Activated CD8-positive, alpha-beta memory T cell treated with anti-CD3 and anti-CD28 coated beads, Interleukin-2, amount 50 U/mL, for 24 hours (primary cell): ENCODE results near the gene NODAL.
"Not testable (repeated sequence)": the region's sequence is repeated elsewhere in the genome, so short reads cannot be mapped to it uniquely, and the experiment has no call there.

ENCODE experiments used
- DNase-seq: peaks from one replicate; pipeline ENCODE4 v3.0.0-alpha.2; 2020; ENCODE audit errors: extremely low read depth

NODAL gene

DNA sequence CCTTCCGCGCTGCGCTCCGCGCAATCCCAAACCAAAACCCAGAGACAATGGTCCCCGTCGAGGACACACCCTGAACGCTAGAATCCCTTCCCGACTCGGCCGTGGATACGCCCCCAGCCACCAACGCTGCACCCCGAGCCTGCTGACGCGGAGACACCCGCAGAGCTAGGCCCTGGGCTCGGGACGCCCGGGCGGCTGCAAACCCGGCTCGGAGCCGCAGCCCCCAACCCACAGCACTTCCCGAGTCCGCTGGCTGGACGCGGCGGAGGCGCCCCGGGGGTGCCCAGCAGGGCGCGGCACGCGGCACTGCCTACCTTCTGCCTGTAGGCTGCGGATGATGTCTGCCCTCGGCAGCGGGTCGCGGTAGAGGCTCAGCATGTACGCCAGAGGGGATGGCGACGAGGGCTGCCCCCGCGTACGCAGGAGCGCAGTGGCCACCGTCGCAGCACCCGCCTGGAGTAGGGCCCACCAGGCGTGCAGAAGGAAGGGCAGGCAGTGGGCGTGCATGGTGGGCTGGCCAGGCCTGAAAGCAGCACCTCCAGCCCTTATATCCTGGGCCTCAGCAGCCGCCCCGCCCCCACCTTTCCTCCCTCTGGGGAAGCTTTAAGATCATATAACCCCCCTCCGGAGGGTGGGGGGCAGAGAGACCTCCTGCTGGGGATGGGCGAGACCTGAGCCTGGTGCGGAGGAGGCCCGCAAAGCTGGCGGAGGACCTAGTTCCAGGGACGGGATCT is at the start of gene NODAL:
Gene NODAL, minus strand, starts transcription at position 521 of the 734 bp plus-strand sequence. Its CDS starts 14 bp downstream, at position 507.
- DNase-seq = no peak

DNA sequence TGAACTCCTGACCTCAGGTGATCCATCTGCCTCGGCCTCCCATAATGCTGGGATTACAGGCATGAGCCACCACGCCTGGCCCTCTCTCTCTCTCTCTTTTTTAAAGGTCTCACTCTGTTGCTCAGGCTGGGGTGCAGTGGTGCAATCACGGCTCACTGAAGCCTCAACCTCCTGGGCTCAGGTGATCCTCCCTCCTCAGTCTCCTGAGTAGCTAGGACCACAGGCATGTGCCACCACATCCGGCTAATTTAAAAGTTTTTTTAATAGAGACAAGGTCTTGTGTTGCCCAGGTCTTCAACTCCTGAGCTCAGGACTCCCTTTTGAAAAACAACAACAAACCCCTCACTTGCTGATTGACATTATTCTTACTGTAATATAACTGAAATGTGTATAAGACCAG is 48.7 kb upstream of the NODAL start:
- DNase-seq = no peak

DNA sequence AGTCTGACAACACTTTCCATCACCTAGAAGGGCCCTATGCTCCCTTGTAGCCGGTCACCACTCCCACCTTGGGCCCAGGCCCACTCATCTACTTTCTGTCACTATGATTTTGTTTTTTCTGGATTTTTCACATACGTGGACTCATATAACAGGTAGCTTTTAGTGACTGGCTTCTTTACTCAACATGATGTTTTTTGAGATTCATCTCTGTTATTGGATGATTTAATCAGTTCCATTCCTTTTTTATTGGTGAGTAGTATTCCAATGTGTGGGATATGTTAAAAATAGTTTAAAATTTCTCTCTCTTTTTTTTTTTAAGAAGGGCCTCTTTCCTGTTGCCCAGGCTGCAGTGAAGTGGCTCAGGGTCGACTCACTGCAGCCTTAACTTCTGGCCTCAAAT is 46.3 kb upstream of the NODAL start:
- no peak for DNase-seq

DNA sequence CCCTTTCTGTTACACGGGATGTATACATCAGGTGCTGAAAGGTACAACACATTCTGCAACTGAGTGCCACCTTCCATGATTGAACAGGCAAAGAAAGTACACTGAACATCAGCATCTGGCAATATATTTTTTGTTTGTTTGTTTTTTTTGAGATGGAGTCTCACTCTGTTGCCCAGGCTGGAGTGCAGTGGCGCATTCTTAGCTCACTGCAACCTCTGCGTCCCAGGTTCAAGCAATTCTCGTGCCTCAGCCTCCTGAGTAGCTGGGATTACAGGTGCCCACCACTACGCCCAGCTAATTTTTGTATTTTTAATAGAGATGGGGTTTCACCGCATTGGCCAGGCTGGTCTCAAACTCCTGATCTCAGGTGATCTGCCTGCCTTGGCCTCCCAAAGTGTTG is 42.4 kb upstream of the NODAL start:
- not testable (repeated sequence) for DNase-seq

DNA sequence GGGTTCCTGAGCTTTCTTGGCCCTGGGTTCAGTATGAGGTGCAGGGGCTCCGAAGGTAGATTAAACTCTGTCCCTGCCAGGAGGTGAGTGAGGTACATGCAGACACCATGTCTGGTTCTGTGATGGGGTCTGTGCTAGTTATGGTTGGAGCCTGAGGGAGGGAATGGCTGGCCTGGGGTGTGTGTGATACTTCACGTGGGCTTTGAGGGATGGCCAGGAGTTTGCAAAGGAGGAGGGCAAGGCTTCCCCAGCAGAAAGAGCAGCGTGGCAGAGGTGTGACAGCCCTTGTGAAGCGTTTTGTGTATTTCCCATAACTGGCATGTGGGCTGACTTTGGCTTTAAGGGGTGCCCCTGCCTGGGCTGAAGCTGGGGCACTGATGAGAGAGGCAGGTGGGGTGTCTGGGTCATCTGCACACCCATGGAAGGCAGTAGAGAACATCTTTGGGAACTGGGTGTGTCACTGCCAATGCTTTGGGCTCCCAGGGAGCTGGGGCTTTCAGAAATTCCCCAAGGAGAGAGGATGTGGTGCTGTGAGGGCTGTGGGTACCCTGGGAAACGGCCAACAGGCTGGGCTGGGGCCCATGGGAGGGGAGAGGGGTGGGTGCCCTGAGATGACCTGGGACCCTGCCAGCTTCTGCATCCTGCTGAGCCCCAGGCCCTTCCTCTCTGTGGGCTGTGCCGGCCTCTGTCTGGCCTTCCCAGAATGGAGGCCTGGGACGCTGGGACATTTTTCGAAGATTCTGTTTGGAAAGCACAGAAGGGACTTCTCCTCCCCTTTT is 41.7 kb upstream of the NODAL start:
- DNase-seq = no peak

GRCh38 chr10:70481831-70482530 is 40.5 kb upstream of the NODAL start:
- no peak for DNase-seq

DNA sequence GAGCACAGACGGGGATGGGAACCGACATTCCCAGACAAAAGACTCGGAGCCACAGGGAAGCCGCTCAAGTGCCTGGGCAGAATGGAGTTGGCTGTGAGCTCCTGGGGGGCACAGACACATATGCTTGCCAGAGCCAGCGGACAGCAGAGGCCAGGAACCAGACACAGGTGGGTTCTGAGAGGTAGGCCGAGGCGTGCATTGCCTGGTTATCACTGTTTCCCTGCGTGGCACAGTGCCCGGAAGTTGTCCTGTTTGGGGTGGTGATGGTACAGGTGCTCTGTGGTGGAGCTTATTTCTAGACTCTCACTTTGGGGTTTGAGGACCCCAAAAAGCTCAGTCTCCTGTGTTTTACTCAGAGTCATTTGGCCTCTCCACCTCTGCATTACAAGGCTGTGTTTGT is 39.6 kb upstream of the NODAL start:
- DNase-seq = no peak

DNA sequence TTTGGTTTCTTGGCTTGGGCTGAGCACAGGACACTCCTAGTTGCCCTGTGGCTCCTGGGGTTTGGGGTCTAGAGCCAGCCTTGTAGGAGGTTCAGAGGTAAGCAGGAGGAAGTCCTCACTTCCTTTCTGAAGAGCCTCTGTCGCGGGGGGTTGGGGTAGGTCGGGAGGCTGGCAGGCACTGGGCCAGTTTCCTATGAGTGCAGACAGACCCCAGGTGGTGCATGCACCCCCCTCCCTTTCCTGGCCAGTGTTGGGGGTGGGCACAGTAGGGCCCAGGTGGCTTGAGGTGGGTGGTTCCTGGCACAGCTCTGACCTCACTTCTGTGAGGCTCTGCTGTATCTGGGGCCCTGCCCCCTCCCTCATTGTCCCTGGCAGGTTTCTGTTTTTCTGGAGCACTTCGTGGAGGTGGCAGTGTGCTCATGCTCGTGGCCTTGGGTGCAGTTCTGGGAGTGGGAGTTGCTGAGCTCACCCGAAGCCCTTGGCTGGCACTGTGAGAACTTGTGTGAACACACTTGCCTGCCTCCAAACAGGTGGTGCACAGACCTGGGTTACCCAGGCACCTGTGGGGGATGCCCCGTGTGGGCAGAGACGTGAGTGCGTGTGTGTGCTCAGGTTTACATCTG is 38.9 kb upstream of the NODAL start:
- DNase-seq = no peak

- DNase-seq = no peak
These were observed 38.3 kb upstream of the NODAL start for GRCh38 chr10:70479626-70480238.

DNA sequence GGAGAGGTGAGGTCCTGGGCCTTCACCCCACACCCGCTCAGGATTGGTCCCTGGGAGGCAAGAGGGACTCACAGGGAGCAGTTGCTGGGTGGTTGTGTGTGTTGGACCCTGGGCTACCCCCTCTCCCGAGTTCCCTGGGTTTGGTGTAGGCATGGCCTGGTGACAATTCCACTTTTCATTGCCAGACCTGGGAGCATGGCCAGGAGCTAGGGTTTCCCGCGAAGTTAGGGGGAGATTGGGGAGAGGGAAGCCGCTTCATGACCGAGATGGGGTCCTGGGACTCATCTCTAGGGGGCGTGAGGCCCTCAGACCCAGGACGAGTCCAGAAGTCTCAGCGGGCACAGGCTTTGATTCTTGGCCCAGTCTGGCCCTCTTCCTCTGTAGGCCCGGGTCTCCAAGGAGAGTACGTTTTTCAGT is 37.7 kb upstream of the NODAL start:
- DNase-seq = no peak

DNA sequence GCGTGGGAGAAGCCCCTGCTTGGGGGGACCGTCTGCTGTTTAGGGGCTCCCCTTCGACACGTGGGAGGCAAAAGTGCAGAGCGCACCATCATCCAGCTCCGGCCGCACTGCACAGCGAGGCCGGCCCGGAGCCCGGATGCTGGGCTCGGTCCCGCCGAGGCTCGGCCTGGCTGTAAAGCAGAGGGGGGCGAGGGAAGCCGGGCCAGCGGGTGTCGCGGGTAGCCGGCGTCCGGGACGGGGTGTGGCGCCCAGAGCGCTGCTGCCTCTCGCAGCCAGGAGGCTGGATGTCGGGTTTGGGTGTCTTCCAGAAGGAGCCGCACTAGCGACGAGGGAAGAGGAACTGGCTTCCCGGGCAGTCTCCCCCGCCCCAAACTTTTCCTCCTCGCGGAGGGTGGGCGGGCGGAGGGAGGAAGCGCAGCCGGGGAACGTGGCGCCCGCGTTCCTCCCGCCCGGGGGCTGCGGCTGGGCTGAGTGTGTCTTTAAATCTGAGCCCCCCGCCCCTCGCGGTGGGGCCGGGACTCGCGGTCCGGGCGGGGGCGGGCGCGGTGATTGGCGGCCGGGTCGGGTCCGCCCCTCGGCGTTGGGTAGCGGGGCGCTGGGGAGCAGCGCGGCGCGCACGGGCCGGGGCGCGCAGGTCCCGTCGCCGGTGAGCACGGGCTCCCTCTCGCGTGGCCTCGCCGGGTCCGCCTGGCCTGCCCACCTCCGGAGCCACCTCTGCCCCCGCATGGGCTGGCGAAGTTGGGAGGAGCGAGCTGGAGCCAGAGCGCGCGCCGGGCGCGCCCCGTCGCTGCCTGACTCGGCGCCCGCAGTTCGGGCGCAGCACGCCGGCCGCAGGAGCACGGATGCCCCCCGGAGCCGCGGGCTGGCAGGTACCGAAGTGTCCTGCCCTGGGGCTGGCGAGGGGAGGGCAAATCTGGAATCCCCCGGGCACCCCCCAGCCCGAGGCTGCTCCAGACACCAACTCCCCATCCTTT is 37.0 kb upstream of the NODAL start, which contains the start of gene PALD1:
Gene PALD1, plus strand, starts transcription at position 577 of the 974 bp plus-strand sequence. CDS start 47,185 bp downstream, outside the sequence.
- no peak for DNase-seq

- peak; percentile 44 for DNase-seq
These were observed 36.2 kb upstream of the NODAL start for GRCh38 chr10:70477661-70478162.

DNA sequence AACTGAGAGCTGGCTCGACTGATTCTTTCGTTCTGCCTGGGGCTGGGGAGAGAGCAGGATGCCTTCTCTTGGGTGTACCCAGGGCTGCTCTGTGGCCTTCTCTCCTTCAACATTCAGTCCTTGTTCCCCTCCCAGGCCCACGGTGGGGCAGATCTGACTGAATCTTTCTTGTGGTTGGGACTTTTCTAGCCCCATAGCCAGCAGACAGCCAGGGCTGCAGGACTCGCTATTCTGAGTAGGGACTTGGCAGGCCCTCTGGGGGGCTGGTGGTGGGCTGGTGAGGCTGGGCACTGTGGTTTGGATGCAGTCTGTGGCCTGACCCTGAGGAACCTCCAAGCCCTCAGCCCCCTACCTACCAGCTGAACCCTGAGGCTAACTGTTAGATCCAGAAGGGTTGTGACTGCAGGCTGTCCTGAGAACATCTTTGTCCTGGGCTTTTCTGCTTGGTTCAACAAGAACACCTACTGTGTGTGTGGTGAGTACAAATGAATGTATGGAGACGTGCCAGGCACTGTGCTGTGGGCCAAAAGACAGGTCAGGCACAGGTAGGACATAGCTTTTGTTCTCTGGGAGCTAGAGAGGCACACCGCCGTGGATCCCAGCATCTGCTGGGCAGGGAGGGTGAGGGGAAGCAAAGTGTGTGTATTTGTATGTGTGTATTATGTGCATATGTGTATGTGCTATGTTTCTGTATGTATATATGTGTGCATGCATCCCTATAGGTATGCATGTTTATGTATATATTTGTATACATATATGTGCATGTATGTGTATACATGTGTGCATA is 35.0 kb upstream of the NODAL start:
- no peak for DNase-seq

DNA sequence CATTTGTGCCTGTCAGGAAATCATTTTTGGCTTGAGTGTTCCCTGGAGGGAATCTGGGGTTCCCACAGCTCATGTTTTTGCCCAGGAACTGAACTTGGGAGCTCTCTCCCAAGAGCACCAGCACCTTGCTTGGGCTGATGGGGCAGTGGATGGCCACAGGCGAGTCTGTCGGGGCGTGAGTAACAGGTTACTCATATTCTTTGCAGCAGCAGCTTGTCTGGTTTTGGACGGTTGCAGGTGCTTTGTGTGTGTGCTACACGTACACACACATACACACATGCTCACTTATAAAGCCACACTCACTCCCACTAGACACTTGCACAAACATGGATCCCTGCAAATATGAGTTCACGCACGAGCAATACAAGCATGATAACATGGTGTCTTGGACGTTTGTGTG is 34.2 kb upstream of the NODAL start:
- DNase-seq = no peak

- no peak for DNase-seq
These were observed 33.3 kb upstream of the NODAL start for GRCh38 chr10:70474780-70475179.

DNA sequence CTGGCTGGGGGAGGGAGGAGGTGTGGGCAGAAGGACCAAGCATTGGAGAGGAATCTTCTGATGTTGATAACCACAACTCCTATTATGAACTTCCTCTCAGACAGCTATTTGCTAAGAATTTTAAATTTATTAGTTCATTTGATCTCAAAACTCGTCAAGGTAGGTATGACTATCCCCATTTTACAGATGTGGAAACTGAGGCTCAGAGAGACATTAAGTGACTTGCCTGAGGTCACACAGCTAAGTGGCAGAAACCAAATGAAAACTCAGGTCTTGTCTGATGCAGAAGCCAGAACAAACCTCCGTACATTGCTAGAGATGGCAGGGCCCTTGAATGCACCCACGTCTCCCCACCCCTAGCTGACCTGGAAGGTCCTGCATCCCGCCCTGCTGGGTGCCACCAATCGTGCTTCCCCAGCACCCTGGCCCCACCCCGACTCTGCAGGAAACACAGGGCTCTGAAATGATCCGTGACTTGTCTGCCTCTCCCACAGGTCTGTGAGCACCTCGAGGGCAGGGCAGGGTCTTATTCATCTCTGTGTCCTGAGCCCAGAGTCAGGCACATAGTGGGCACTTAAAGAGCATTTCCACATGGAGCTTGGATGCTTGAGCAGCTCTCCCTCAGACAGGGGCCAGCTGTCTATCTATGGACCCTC is 31.4 kb upstream of the NODAL start:
- DNase-seq = no peak

DNA sequence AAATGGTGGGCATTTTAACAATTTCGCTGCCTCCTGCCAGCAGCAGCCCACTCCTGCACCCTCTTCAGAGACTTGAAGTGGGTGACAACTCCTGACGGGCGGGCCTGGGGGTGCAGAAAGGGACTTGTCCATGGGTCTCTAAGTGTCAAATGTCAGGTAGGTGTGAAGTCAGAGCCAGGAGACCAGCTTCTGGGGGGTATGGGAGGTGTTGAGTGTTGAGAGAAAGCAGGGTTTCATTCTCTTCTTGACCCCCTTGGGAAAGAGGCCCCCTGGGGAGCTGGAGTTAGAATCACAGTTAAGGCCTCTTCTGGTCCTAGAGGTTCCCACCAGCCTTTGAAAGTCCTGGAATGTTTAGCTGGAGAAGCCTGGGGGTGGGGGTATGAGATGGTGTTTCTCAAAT is 25.5 kb upstream of the NODAL start:
- DNase-seq = no peak

DNA sequence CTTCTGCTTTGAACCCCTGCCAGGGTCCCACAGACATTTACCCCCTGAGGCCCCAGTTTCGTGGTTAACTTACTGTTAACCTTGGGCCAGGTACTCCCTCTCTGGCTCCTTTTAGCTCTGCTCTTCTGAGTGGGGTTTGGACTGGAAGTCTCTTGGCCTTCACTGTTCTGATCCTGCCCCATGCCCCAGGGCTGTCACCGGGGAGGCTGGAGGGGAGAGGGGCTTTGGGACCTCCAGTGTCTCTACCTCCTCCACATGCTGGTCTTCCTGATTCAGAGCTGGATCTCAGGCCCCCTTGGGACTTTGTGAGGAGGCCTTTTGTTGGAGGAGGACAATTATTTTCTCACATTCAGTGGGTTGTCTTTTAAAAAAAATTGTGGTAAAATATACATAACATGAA is 24.4 kb upstream of the NODAL start:
- DNase-seq = no peak

- DNase-seq = no peak
These were observed 23.8 kb upstream of the NODAL start for GRCh38 chr10:70465278-70465677.
